HUDEP-2 (cell line): ENCODE measurements around the gene CLRN1.

Source experiments
- DNase-seq, 76 experiments: peaks; one replicate each; lab custom pipeline; 2025; ENCODE audit not compliant: unreplicated experiment in 76 of 76; lab: John Stamatoyannopoulos, UW

CLRN1 gene

DNA sequence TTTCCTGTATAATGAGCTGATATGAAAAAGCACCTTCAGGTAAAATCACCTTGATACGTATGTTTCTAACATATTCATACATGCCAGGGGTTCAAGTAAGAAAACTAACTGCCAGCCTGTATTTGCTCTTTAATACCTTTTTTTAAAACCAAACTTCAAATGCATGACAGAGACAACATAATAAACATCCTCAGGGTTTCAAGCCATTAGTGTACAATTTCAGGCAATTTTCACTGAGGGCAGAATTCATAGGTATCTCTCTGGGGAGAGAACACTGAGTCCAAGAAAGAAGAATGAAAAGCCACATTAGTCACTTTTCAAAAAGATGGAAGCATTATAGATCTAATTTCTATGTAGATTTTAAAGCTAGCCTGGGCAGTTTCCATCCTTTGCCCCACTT is 94.2 kb downstream of the CLRN1 start:
- DNase-seq = no peak

DNA sequence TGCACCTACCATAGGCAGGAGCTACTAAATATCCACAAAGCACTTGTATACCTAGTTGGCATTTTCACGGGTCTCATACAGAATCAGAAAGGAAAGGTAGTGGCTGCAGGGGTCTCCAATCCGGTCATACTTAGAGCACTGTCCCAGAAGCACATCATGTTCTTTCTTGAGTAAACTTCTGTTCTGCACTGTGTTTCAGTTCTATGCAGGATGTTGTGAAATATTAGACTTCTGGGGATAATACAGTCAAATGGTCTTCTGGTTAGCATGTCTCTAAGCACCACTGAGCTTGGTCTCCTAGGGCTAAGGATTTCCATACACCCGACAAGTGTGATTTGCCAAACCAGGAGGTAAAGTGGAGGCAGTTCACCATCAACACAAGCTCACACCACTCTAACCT is 95.2 kb downstream of the CLRN1 start:
- no peak for DNase-seq

DNA sequence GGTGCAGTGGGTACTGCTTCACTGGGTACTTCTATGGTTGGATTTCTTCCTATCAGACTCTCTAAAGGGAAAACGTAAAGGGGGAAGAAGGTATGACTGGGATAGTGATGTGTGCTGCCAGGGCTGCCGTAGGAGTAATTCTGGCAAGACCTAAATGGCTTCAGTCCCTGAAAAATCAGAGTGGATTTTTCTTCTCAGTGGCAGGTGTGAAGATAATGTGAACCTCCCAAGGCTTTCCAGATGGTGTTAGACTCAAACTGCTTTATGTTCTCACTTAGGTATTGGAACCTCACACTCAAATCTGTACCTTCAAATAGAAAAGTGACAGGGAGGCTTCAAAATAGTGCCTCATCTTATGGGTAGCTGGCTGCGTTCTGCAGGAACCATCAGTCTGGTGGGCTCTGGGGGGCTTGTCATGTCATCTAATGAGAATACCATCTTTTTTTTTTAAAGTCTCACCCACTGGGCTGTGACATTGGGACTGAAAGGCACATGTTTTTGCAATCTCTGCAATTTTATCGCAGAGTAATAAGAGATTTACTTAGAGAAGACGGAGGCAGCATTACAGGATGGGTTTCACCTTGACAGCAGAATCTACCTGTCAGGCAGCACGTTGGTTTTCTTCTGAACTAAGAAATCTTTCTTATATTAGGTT is 95.8 kb downstream of the CLRN1 start:
- no peak for DNase-seq
